GM23338 (cell line): ENCODE measurements around the gene AIRE. TPM values are rescaled to one million over a fixed set of nuclear protein-coding genes. Genes with fewer than 3 reads are reported as not detected.

Experiments used
- ATAC-seq: fragments of 200-7000 bp; cut with Tn5 transposase; 3 replicates; pipeline ENCODE4 v1.9.1; 2020
- DNase-seq: peaks from one replicate; pipeline ENCODE4 v3.0.0-alpha.2; 2015; ENCODE audit warnings: low spot score
- H2AFZ ChIP-seq: fragments of 200-600 bp; sonication (generic); 2 replicates; pipeline ENCODE4 v1.8.0; 2016; ENCODE audit warnings: antibody characterized with exemption, mild to moderate bottlenecking, moderate library complexity
- H3F3A ChIP-seq: fragments of 200-600 bp; sonication (generic); replicated peaks from 2 replicates; pipeline ENCODE4 v1.8.0; 2017; ENCODE audit warnings: antibody characterized with exemption, mixed run types, low read depth
- H3K27ac ChIP-seq: fragments of 200-600 bp; sonication (generic); 2 replicates; pipeline ENCODE4 v1.6.1; 2016; ENCODE audit warnings: low read depth
- H3K27me3 ChIP-seq: fragments of 200-600 bp; sonication (generic); 2 replicates; pipeline ENCODE4 v1.8.0; 2016; ENCODE audit warnings: mild to moderate bottlenecking, mixed run types, moderate library complexity; ENCODE audit not compliant: insufficient read depth
- H3K36me3 ChIP-seq: fragments of 200-600 bp; sonication (generic); 2 replicates; pipeline ENCODE4 v1.8.0; 2016; ENCODE audit warnings: mild to moderate bottlenecking; ENCODE audit not compliant: insufficient read depth
- H3K4me1 ChIP-seq: fragments of 200-600 bp; sonication (generic); 2 replicates; pipeline ENCODE4 v1.8.0; 2016; ENCODE audit warnings: mild to moderate bottlenecking, moderate library complexity; ENCODE audit not compliant: insufficient read depth
- H3K4me2 ChIP-seq: fragments of 200-600 bp; sonication (generic); 2 replicates; pipeline ENCODE4 v1.7.1; 2017; ENCODE audit warnings: mixed run types
- H3K4me3 ChIP-seq: fragments of 200-600 bp; sonication (generic); 2 replicates; pipeline ENCODE4 v1.6.1; 2016; ENCODE audit warnings: mixed run types
- H3K79me2 ChIP-seq: fragments of 200-600 bp; sonication (generic); replicated peaks from 2 replicates; pipeline ENCODE4 v1.8.0; 2017; ENCODE audit warnings: mild to moderate bottlenecking; ENCODE audit not compliant: insufficient read depth
- H3K9me2 ChIP-seq: fragments of 200-600 bp; sonication (generic); 2 replicates; pipeline ENCODE4 v1.8.0; 2017; ENCODE audit not compliant: insufficient read depth
- H4K20me1 ChIP-seq: fragments of 200-600 bp; sonication (generic); replicated peaks from 2 replicates; pipeline ENCODE4 v1.8.0; 2017; ENCODE audit warnings: mild to moderate bottlenecking; ENCODE audit not compliant: insufficient read depth
- H3K27ac Mint-ChIP-seq: 2 replicates; pipeline ENCODE4 v1.8.0; 2020; ENCODE audit warnings: inconsistent platforms, mild to moderate bottlenecking, moderate library complexity, mixed read lengths
- H3K27me3 Mint-ChIP-seq: 3 replicates; pipeline ENCODE4 v1.8.0; 2022; ENCODE audit warnings: low read depth, mild to moderate bottlenecking, moderate library complexity, mixed read lengths, inconsistent platforms; ENCODE audit not compliant: insufficient read depth, poor library complexity
- H3K36me3 Mint-ChIP-seq: 3 replicates; pipeline ENCODE4 v1.8.0; 2021; ENCODE audit warnings: low read depth, mild to moderate bottlenecking, inconsistent platforms, moderate library complexity, mixed read lengths
- H3K4me1 Mint-ChIP-seq: 3 replicates; pipeline ENCODE4 v1.8.0; 2020; ENCODE audit warnings: mild to moderate bottlenecking, inconsistent platforms, mixed read lengths
- H3K4me3 Mint-ChIP-seq: 3 replicates; pipeline ENCODE4 v1.8.0; 2021; ENCODE audit warnings: moderate library complexity, mild to moderate bottlenecking, inconsistent platforms, mixed read lengths
- H3K9me3 Mint-ChIP-seq: 3 replicates; pipeline ENCODE4 v1.8.0; 2020; ENCODE audit warnings: moderate library complexity, mild to moderate bottlenecking, inconsistent platforms, mixed read lengths
- CREB1 ChIP-seq: fragments of 250-450 bp; sonication (Bioruptor Pico); IDR thresholded peaks from 2 replicates; pipeline ENCODE4 v1.5.0; 2020; ENCODE audit warnings: low read depth, mild to moderate bottlenecking, moderate library complexity
- CTCF ChIP-seq, 2 experiments: fragments of 200-600 bp in 1 of 2; sonication (generic) in 1 of 2; conservative IDR thresholded peaks; 2 replicates each; pipeline versions ENCODE4 v1.5.1 to v1.6.1; 2016 to 2017; ENCODE audit warnings: antibody characterized with exemption in 2 of 2, low read depth in 2 of 2, mild to moderate bottlenecking in 2 of 2, moderate library complexity in 1 of 2
- ETS1 ChIP-seq: IDR thresholded peaks from 2 replicates; pipeline ENCODE4 v1.6.1; 2016; ENCODE audit warnings: antibody characterized with exemption
- EZH2 ChIP-seq: fragments of 200-600 bp; sonication (generic); IDR thresholded peaks from one replicate; pipeline ENCODE4 v1.8.0; 2017; ENCODE audit warnings: antibody characterized with exemption, mild to moderate bottlenecking, low read depth; ENCODE audit not compliant: unreplicated experiment
- EZH2phosphoT487 ChIP-seq: fragments of 200-600 bp; sonication (generic); IDR thresholded peaks from one replicate; pipeline ENCODE4 v1.8.1; 2018; ENCODE audit warnings: antibody characterized with exemption; ENCODE audit not compliant: unreplicated experiment
- JUNB ChIP-seq: IDR thresholded peaks from one replicate; pipeline ENCODE4 v1.6.1; 2016; ENCODE audit warnings: antibody characterized with exemption; ENCODE audit not compliant: unreplicated experiment
- NANOG ChIP-seq: IDR thresholded peaks from 2 replicates; pipeline ENCODE4 v1.6.1; 2016; ENCODE audit warnings: antibody characterized with exemption, borderline replicate concordance
- POLR2AphosphoS5 ChIP-seq: IDR thresholded peaks from 2 replicates; pipeline ENCODE4 v1.6.1; 2016; ENCODE audit warnings: antibody characterized with exemption, low read depth
- REST ChIP-seq: IDR thresholded peaks from one replicate; pipeline ENCODE4 v1.6.1; 2018; ENCODE audit warnings: antibody characterized with exemption; ENCODE audit not compliant: unreplicated experiment
- STAT1 ChIP-seq: IDR thresholded peaks from one replicate; pipeline ENCODE4 v1.6.1; 2016; ENCODE audit warnings: antibody characterized with exemption; ENCODE audit not compliant: unreplicated experiment
- ZNF114 ChIP-seq: fragments of 250-450 bp; sonication (Bioruptor Pico); IDR thresholded peaks from 2 replicates; pipeline ENCODE4 v1.5.0; 2020; ENCODE audit warnings: mild to moderate bottlenecking, moderate library complexity
- ZNF331 ChIP-seq: fragments of 250-450 bp; sonication (Bioruptor Pico); IDR thresholded peaks from 2 replicates; pipeline ENCODE4 v1.5.0; 2020; ENCODE audit warnings: low read depth, mild to moderate bottlenecking, moderate library complexity
- ZNF462 ChIP-seq: fragments of 250-450 bp; sonication (Bioruptor Pico); IDR thresholded peaks from 2 replicates; pipeline ENCODE4 v1.5.0; 2020; ENCODE audit warnings: mild to moderate bottlenecking, moderate library complexity
- polyA plus RNA-seq: library from polyadenylated mRNA; unstranded; fragments of >200 nt; fragmentation: Nextera tagmentation; extraction: Ambion mirVana; gene quantifications from 2 replicates; pipeline ENCODE4 v1.2.1, GENCODE V29; 2016
- total RNA-seq: library from RNA; depleted of rRNA; stranded (reverse); fragments of >200 nt; shearing (Covaris generic); gene quantifications from 2 replicates; pipeline ENCODE4 v1.2.3, GENCODE V29; 2014

The AIRE gene
- total and polyA plus RNA-seq, 2 experiments from 2014 or later: 0.10 TPM; not detected in 1

- TF ChIP-seq EZH2 (no peak), NANOG (no peak), CTCF (conservative IDR thresholded peaks at IDR 0.05; ENCODE audit: low read depth in 2 of 2) (no peak), CREB1 (CRISPR knock-in tag) (no peak), ZNF331 (no peak), EZH2phosphoT487 (no peak), STAT1 (no peak), JUNB (no peak), ZNF114 (CRISPR knock-in tag) (no peak), REST (no peak), ZNF462 (CRISPR knock-in tag) (no peak), ETS1 (no peak), POLR2AphosphoS5 (no peak)
- H3K9me3 Mint-ChIP-seq: no peaks in the 10 kb centered on the region
- H3K27ac Mint-ChIP-seq: no peak overlapping the region
- Histone ChIP-seq H3K27me3 (peaks cover 11% of the 10 kb centered on the region; the same call in 1 of the 2 replicates), H3K9me2 (no peaks in the 10 kb centered on the region), H3K4me2 (no peak overlapping the region), H3K4me1 (peaks cover 5% of the 10 kb centered on the region), H4K20me1 (no peaks in the 10 kb centered on the region), H3K79me2 (no peaks in the 10 kb centered on the region), H3K36me3 (no peaks in the 10 kb centered on the region), H3K27ac (no peak overlapping the region), H3F3A (no peaks in the 10 kb centered on the region), H3K4me3 (no peak overlapping the region), H2AFZ (no peak overlapping the region)
- H3K4me3 Mint-ChIP-seq: no peak overlapping the region
- ATAC-seq: no peak
- no peaks in the 10 kb centered on the region for H3K36me3 Mint-ChIP-seq
- peaks cover 16% of the 10 kb centered on the region for H3K4me1 Mint-ChIP-seq
- peaks cover 13% of the 10 kb centered on the region for H3K27me3 Mint-ChIP-seq
- DNase-seq: no peak
Measured at GRCh38 chr21:44281801-44282200, 3.9 kb upstream of the AIRE start.
